Epithelial cell of prostate (primary cell): Measurements from ENCODE around the gene PELI1.
"Not testable (repeated sequence)": the region's sequence is repeated elsewhere in the genome, so short reads cannot be mapped to it uniquely, and the experiment has no call there.

Experiments
- DNase-seq: peaks from one replicate; pipeline ENCODE4 v3.0.0-alpha.2; 2011; ENCODE audit warnings: low read depth, low spot score
- H3K27ac ChIP-seq: fragments of 450-650 bp; 2 replicates; pipeline ENCODE4 v1.5.1; 2017; ENCODE audit warnings: mild to moderate bottlenecking

PELI1 gene

GRCh38 chr2:64094663-64095382, 49.4 kb downstream of the PELI1 start:
- DNase-seq, result no peak
- H3K27ac ChIP-seq, result no peak overlapping the region

- H3K27ac ChIP-seq, result no peak overlapping the region
- no peak for DNase-seq
Measured at GRCh38 chr2:64093341-64093740, 50.9 kb downstream of the PELI1 start.

- no peak overlapping the region for H3K27ac ChIP-seq
- DNase-seq, result no peak
Measured at GRCh38 chr2:64092502-64092901, 51.7 kb downstream of the PELI1 start.

- H3K27ac ChIP-seq, result no peak overlapping the region
- DNase-seq, result no peak
Measured at GRCh38 chr2:64090264-64090663, 54.0 kb downstream of the PELI1 start.

GRCh38 chr2:64086347-64087082, 57.7 kb downstream of the PELI1 start:
- no peak for DNase-seq
- H3K27ac ChIP-seq, result no peak overlapping the region

- no peak for DNase-seq
- H3K27ac ChIP-seq, result no peak overlapping the region
Measured at GRCh38 chr2:64085936-64086335, 58.3 kb downstream of the PELI1 start.

- no peak for DNase-seq
Measured at GRCh38 chr2:64081046-64081445, 63.2 kb downstream of the PELI1 start.

GRCh38 chr2:64080179-64080578, 64.0 kb downstream of the PELI1 start:
- DNase-seq, result no peak
- no peak overlapping the region for H3K27ac ChIP-seq

More at GRCh38 chr2:64081046-64081445, 63.2 kb downstream of the PELI1 start:
- H3K27ac ChIP-seq, result no peak overlapping the region

GRCh38 chr2:64079688-64080087, 64.5 kb downstream of the PELI1 start:
- not testable (repeated sequence) for H3K27ac ChIP-seq, DNase-seq

GRCh38 chr2:64076828-64077227, 67.4 kb downstream of the PELI1 start:
- not testable (repeated sequence) for DNase-seq, H3K27ac ChIP-seq

GRCh38 chr2:64074616-64075015, 69.6 kb downstream of the PELI1 start:
- not testable (repeated sequence) for DNase-seq, H3K27ac ChIP-seq

GRCh38 chr2:64067326-64067725, 76.9 kb downstream of the PELI1 start:
- DNase-seq, result no peak
- H3K27ac ChIP-seq, result no peak overlapping the region

- peak overlapping the region; percentile 82 for H3K27ac ChIP-seq
- no peak for DNase-seq
Measured at GRCh38 chr2:64065516-64065915, 78.7 kb downstream of the PELI1 start.

GRCh38 chr2:64063924-64064331, 80.3 kb downstream of the PELI1 start:
- H3K27ac ChIP-seq, result peak overlapping the region; percentile 82

GRCh38 chr2:64063454-64063853, 80.8 kb downstream of the PELI1 start:
- no peak for DNase-seq
- peak overlapping the region; percentile 82 for H3K27ac ChIP-seq

More at GRCh38 chr2:64063924-64064331, 80.3 kb downstream of the PELI1 start:
- no peak for DNase-seq

GRCh38 chr2:64062840-64063239, 81.4 kb downstream of the PELI1 start:
- peak; percentile 44 for DNase-seq
- peak overlapping the region; percentile 82 for H3K27ac ChIP-seq

- no peak for DNase-seq
- no peak overlapping the region for H3K27ac ChIP-seq
Measured at GRCh38 chr2:64059270-64059669, 85.0 kb downstream of the PELI1 start.

- peak overlapping the region; percentile 34 for H3K27ac ChIP-seq
- DNase-seq, result peak; percentile 69
Measured at GRCh38 chr2:64056021-64056420, 88.2 kb downstream of the PELI1 start.

- no peak for DNase-seq
- no peak overlapping the region for H3K27ac ChIP-seq
Measured at GRCh38 chr2:64054161-64054915, 89.9 kb downstream of the PELI1 start.

GRCh38 chr2:64052463-64053241, 91.6 kb downstream of the PELI1 start:
- no peak for DNase-seq

More at GRCh38 chr2:64052463-64053241, 91.6 kb downstream of the PELI1 start:
- H3K27ac ChIP-seq, result no peak overlapping the region
